HG02798 (cell line): ENCODE data around the gene ASPG.

Experiments
- ATAC-seq: cut with Tn5 transposase; IDR thresholded peaks from one replicate; pipeline ENCODE4 v1.9.1; 2021; ENCODE audit warnings: mild to moderate bottlenecking; ENCODE audit not compliant: unreplicated experiment, poor library complexity

The ASPG gene

GRCh38 chr14:104085032-104085888 is at the start of gene ASPG:
TSS of gene ASPG (plus strand) at chr14:104085700. CDS start at chr14:104085771, 71 bp downstream.
- no peak for ATAC-seq

GRCh38 chr14:104036212-104036611 is 49.3 kb upstream of the ASPG start:
- no peak for ATAC-seq

GRCh38 chr14:104037074-104037473 is 48.4 kb upstream of the ASPG start:
- no peak for ATAC-seq

GRCh38 chr14:104037903-104038302 is 47.6 kb upstream of the ASPG start:
- no peak for ATAC-seq

GRCh38 chr14:104039214-104039613 is 46.3 kb upstream of the ASPG start:
- no peak for ATAC-seq

GRCh38 chr14:104040539-104040938 is 45.0 kb upstream of the ASPG start:
- no peak for ATAC-seq

GRCh38 chr14:104041430-104042104 is 43.9 kb upstream of the ASPG start:
- no peak for ATAC-seq

- ATAC-seq: no peak
These were observed 41.5 kb upstream of the ASPG start for GRCh38 chr14:104044016-104044415.

GRCh38 chr14:104047761-104048160 is 37.7 kb upstream of the ASPG start:
- ATAC-seq: no peak

- no peak for ATAC-seq
These were observed 36.6 kb upstream of the ASPG start for GRCh38 chr14:104048758-104049507.

- no peak for ATAC-seq
These were observed 35.8 kb upstream of the ASPG start for GRCh38 chr14:104049576-104050240.

- no peak for ATAC-seq
These were observed 34.2 kb upstream of the ASPG start for GRCh38 chr14:104051092-104051813.

GRCh38 chr14:104054222-104054905 is 31.1 kb upstream of the ASPG start:
- no peak for ATAC-seq

GRCh38 chr14:104062281-104062680 is 23.2 kb upstream of the ASPG start:
- no peak for ATAC-seq

- no peak for ATAC-seq
These were observed 21.5 kb upstream of the ASPG start for GRCh38 chr14:104064003-104064402.

- ATAC-seq: no peak
These were observed 19.2 kb upstream of the ASPG start for GRCh38 chr14:104066279-104066678.

- no peak for ATAC-seq
These were observed 18.7 kb upstream of the ASPG start for GRCh38 chr14:104066719-104067295.

GRCh38 chr14:104069541-104069940 is 16.0 kb upstream of the ASPG start:
- no peak for ATAC-seq

- no peak for ATAC-seq
These were observed 12.9 kb upstream of the ASPG start for GRCh38 chr14:104072586-104072985.
